AG09309 (cell line): ENCODE results near the gene ABCD1.

Experiments used
- DNase-seq: peaks from one replicate; pipeline ENCODE4 v3.0.0-alpha.2; 2010; ENCODE audit warnings: low read depth
- H3K4me3 ChIP-seq: 2 replicates; pipeline ENCODE4 v1.5.1; 2011; ENCODE audit warnings: mild to moderate bottlenecking, low read depth, low read length, moderate library complexity; ENCODE audit not compliant: control insufficient read depth
- CTCF ChIP-seq: IDR thresholded peaks from 2 replicates; pipeline ENCODE4 v1.5.1; 2011; ENCODE audit warnings: mild to moderate bottlenecking, low read depth, low read length, inconsistent platforms; ENCODE audit not compliant: insufficient read depth, control insufficient read depth; ENCODE audit errors: missing control alignments

The ABCD1 gene

GRCh38 chrX:153774576-153775292 is 50.1 kb downstream of the ABCD1 start:
- no peak for DNase-seq
- no peak overlapping the region for H3K4me3 ChIP-seq
- TF ChIP-seq CTCF, result no peak

GRCh38 chrX:153775293-153776119 is 50.9 kb downstream of the ABCD1 start:
- no peak overlapping the region for H3K4me3 ChIP-seq
- DNase-seq, result no peak
- no peak for TF ChIP-seq CTCF

- no peak overlapping the region for H3K4me3 ChIP-seq
- DNase-seq, result no peak
- no peak for TF ChIP-seq CTCF
Observed at GRCh38 chrX:153776120-153776599, 51.5 kb downstream of the ABCD1 start.

GRCh38 chrX:153776611-153777045 is 52.0 kb downstream of the ABCD1 start:
- no peak for DNase-seq
- H3K4me3 ChIP-seq, result no peak overlapping the region
- TF ChIP-seq CTCF, result no peak

GRCh38 chrX:153777261-153778090 is 52.8 kb downstream of the ABCD1 start:
- no peak for TF ChIP-seq CTCF
- no peak for DNase-seq
- no peak overlapping the region for H3K4me3 ChIP-seq

GRCh38 chrX:153778181-153778580 is 53.5 kb downstream of the ABCD1 start:
- no peak for TF ChIP-seq CTCF
- H3K4me3 ChIP-seq, result no peak overlapping the region
- no peak for DNase-seq
